ENCODE measurements around the gene PRRT2. TPM values are rescaled to one million over a fixed set of nuclear protein-coding genes. Genes with fewer than 3 reads are reported as not detected.

PRRT2 gene
- total RNA-seq, 1 experiment from 2014 or later: 20.5 TPM

GRCh38 chr16:29814592-29814991 is 2.6 kb downstream of the PRRT2 start (continued):
- TF ChIP-seq ARID4B (CRISPR knock-in tag; IDR thresholded peaks at IDR 0.05; ENCODE audit: borderline replicate concordance): no peak
- no peak for TF ChIP-seq ZNF512 (CRISPR knock-in tag; IDR thresholded peaks at IDR 0.05; ENCODE audit: borderline replicate concordance)
- no peak for TF ChIP-seq ESRRA (CRISPR knock-in tag; IDR thresholded peaks at IDR 0.05; ENCODE audit: borderline replicate concordance)
- no peak for TF ChIP-seq MYBL2 (CRISPR knock-in tag; IDR thresholded peaks at IDR 0.05)
- TF ChIP-seq GTF2I (CRISPR knock-in tag; conservative IDR thresholded peaks at IDR 0.05): no peak
- TF ChIP-seq USF1 (CRISPR knock-in tag; IDR thresholded peaks at IDR 0.05): no peak
- no peak for TF ChIP-seq FOXP4 (CRISPR knock-in tag; IDR thresholded peaks at IDR 0.05)
- TF ChIP-seq HMGA2 (CRISPR knock-in tag; IDR thresholded peaks at IDR 0.05): no peak

GRCh38 chr16:29815032-29815721 is 3.2 kb downstream of the PRRT2 start:
- ChIA-PET CTCF (interaction anchor here (0.5 to 5.7 kb wide), 27 partner anchors 8 to 250 kb away, joined by 3 to 81 read pairs (median 5); partner anchors contain the start of genes ALDOA, ASPHD1, HIRIP3 and KIF22), POLR2A (interaction anchor here (0.7 to 2.9 kb wide), 5 partner anchors 8 to 273 kb away, joined by 3 to 12 read pairs (median 7); partner anchors contain the start of gene MAZ)
- peak; percentile 30 for DNase-seq (ENCODE audit: low spot score)
- H3K9me3 Mint-ChIP-seq: no peaks in the 10 kb centered on the region
- TF ChIP-seq KAT7 (CRISPR knock-in tag; IDR thresholded peaks at IDR 0.05; ENCODE audit: borderline replicate concordance) (no peak), ZNF423 (CRISPR knock-in tag; IDR thresholded peaks at IDR 0.05) (peak; percentile 85), IRF1 (CRISPR knock-in tag; IDR thresholded peaks at IDR 0.05) (no peak), MYBL2 (CRISPR knock-in tag; IDR thresholded peaks at IDR 0.05) (0 out of 2 replicates have a peak, but pooled peaks have one; percentile 34), ARID4B (CRISPR knock-in tag; IDR thresholded peaks at IDR 0.05; ENCODE audit: borderline replicate concordance) (0 out of 2 replicates have a peak, but pooled peaks have one; percentile 46), TEAD1 (CRISPR knock-in tag; IDR thresholded peaks at IDR 0.05) (0 out of 2 replicates have a peak, but pooled peaks have one; percentile 19)
- H3K4me1 Mint-ChIP-seq: peaks cover 59% of the 10 kb centered on the region
- H3K27ac Mint-ChIP-seq: peak overlapping the region; percentile 88
- no peak for ATAC-seq
- H3K4me3 Mint-ChIP-seq: peak overlapping the region; percentile 94
- peaks cover 25% of the 10 kb centered on the region for H3K36me3 Mint-ChIP-seq
- no peaks in the 10 kb centered on the region; the same call in 1 of the 2 replicates for H3K27me3 Mint-ChIP-seq (ENCODE audit: low read depth)
